HG02970 (cell line): ENCODE measurements around the gene HRCT1.

ENCODE experiments used
- ATAC-seq: cut with Tn5 transposase; IDR thresholded peaks from one replicate; pipeline ENCODE4 v1.9.1; 2021; ENCODE audit warnings: mild to moderate bottlenecking, moderate library complexity, moderate number of reproducible peaks; ENCODE audit not compliant: unreplicated experiment, low FRiP score

HRCT1 gene

GRCh38 chr9:35938474-35939356 lies 32.7 kb downstream of the HRCT1 start:
- no peak for ATAC-seq

- no peak for ATAC-seq
Measured at GRCh38 chr9:35939679-35940250, 33.8 kb downstream of the HRCT1 start.

- ATAC-seq, result no peak
Measured at GRCh38 chr9:35940458-35941407, 34.7 kb downstream of the HRCT1 start.

GRCh38 chr9:35942286-35942685 lies 36.3 kb downstream of the HRCT1 start:
- no peak for ATAC-seq

- no peak for ATAC-seq
Measured at GRCh38 chr9:35944173-35944572, 38.2 kb downstream of the HRCT1 start.

- no peak for ATAC-seq
Measured at GRCh38 chr9:35944841-35945240, 38.8 kb downstream of the HRCT1 start.

GRCh38 chr9:35945341-35946018 lies 39.5 kb downstream of the HRCT1 start:
- ATAC-seq, result no peak

GRCh38 chr9:35948451-35948850 lies 42.4 kb downstream of the HRCT1 start:
- ATAC-seq, result no peak

- ATAC-seq, result no peak
Measured at GRCh38 chr9:35948901-35949318, 42.9 kb downstream of the HRCT1 start.

GRCh38 chr9:35951736-35952135 lies 45.7 kb downstream of the HRCT1 start:
- ATAC-seq, result no peak

GRCh38 chr9:35952526-35953191 lies 46.7 kb downstream of the HRCT1 start:
- ATAC-seq, result no peak

GRCh38 chr9:35954942-35955546 lies 49.0 kb downstream of the HRCT1 start:
- no peak for ATAC-seq

GRCh38 chr9:35956651-35957050 lies 50.6 kb downstream of the HRCT1 start:
- ATAC-seq, result no peak
